ENCODE data around the gene TGFBR1. TPM values are rescaled to one million over a fixed set of nuclear protein-coding genes. Genes with fewer than 3 reads are reported as not detected.
A peak's percentile ranks its signal among the peaks of the same experiment; 100 is the strongest.

The TGFBR1 gene
- total and polyA plus RNA-seq, 7 donors = 5.3 to 25.7 (median 18.3) TPM

DNA sequence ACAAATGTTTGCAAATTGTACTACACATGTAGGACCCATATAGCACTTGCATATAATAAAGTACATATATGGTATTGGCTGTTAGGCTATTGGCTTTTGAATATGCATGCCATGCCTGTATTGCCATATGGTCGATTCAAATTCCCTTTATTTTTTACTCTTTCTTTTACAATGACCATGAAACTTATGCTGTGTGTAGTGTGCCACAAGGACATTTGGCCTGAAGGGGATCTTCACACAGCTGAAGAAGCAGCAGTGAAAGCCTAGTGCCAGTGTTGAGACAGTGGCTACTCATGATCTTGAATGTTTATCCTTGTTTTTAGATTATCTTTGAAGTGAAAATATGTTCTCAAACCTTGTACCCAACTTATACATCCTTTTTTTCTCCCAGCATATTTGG is 20.5 kb downstream of the TGFBR1 start:
- Histone ChIP-seq H3K4me3 (no peak overlapping the region), H3K36me3 (ENCODE audit: insufficient read depth in 1 of 2, low read depth in 1 of 2) (no peaks in the 10 kb centered on the region), H3K4me1 (peaks cover 76% of the 10 kb centered on the region), H3K9me3 (no peaks in the 10 kb centered on the region), H3K27ac (no peak overlapping the region), H3K27me3 (ENCODE audit: insufficient read depth in 3 of 3, low read length in 2 of 3) (no peaks in the 10 kb centered on the region)
- TF ChIP-seq, protein P1, sequence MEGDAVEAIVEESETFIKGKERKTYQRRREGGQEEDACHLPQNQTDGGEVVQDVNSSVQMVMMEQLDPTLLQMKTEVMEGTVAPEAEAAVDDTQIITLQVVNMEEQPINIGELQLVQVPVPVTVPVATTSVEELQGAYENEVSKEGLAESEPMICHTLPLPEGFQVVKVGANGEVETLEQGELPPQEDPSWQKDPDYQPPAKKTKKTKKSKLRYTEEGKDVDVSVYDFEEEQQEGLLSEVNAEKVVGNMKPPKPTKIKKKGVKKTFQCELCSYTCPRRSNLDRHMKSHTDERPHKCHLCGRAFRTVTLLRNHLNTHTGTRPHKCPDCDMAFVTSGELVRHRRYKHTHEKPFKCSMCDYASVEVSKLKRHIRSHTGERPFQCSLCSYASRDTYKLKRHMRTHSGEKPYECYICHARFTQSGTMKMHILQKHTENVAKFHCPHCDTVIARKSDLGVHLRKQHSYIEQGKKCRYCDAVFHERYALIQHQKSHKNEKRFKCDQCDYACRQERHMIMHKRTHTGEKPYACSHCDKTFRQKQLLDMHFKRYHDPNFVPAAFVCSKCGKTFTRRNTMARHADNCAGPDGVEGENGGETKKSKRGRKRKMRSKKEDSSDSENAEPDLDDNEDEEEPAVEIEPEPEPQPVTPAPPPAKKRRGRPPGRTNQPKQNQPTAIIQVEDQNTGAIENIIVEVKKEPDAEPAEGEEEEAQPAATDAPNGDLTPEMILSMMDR (IDR thresholded peaks at IDR 0.05) = no peak
- no peak for ATAC-seq
- 80 to 89% (median 84%) methylated on average over 1 of the region's 1 CpG for WGBS, 3 donors
- DNase-seq = no peak
- intact Hi-C loops (cut with DNase I) = no loop called here

DNA sequence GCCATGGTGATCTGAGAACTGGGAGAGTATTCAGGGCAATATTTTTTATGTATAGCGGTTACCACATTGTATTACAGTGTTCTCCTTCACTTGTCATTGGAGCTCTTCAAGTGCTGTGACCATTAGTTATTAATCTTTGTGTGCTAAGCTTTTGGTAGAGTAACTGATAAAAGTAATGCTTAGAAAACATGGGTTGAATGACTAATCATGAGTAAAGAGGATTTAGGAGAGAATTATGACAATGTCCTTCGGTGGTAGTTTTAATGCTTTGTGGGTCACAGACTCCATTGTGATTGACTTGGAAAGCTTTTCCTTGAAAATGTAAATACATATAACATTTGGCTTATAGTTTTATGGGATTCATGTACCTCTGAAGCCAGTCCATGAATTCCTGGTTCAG is 21.4 kb downstream of the TGFBR1 start:
- Histone ChIP-seq H3K27ac (no peak overlapping the region), H3K9me3 (no peaks in the 10 kb centered on the region), H3K36me3 (ENCODE audit: insufficient read depth in 1 of 2, low read depth in 1 of 2) (no peaks in the 10 kb centered on the region), H3K4me1 (peaks cover 68% of the 10 kb centered on the region), H3K4me3 (no peak overlapping the region), H3K27me3 (ENCODE audit: insufficient read depth in 3 of 3, low read length in 2 of 3) (no peaks in the 10 kb centered on the region)
- WGBS, 3 donors = 93 to 96% (median 95%) methylated on average over 2 of the region's 2 CpGs
- TF ChIP-seq, protein P1 (IDR thresholded peaks at IDR 0.05) = no peak
- DNase-seq (no peak), ATAC-seq (no peak)
- intact Hi-C loops (cut with DNase I) = no loop called here

DNA sequence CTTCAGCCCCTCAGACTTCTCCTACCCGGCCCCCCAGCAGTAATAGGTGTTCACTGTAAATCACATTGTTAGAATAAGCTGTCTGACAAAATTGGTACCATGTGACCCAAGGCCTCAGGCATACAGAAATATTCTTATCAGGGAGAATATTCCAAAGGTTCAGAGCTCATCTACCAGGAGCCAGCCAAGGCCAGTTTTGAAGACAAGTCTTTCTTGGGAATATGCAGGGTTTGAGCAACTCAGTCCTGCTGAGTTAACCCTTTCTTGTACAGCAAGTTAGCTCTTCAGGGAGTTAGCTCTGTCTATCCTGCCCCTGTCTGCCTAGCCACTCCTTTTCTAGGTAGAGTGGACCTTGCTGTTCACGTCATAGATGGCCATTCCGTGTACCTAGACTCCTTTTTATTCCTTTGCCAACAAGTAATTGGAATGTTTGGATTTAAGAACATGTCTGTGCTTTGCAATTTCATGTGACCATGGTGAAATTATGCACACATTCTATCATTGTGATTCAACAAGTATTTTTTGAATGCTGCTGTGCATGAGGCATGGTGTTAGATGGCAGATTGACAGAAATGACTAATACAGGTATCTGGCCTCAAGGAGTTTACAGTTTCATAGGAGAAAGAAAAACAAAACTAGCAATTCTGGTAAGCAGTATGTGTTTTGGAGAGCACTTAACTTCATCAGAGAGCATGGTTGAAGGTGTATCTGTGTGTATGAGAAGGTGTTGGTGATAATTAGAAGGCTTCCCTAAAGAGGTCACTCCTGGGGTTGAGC is 22.6 kb downstream of the TGFBR1 start:
- DNase-seq (no peak), ATAC-seq (peak; percentile 83 to 94 (median 92))
- Histone ChIP-seq H3K36me3 (ENCODE audit: insufficient read depth in 1 of 2, low read depth in 1 of 2) (peaks cover 0 to 4% of the 10 kb centered on the region in 2 donors), H3K9me3 (no peaks in the 10 kb centered on the region), H3K4me3 (no peak overlapping the region), H3K4me1 (peaks cover 55% of the 10 kb centered on the region), H3K27ac (peak overlapping the region; percentile 59), H3K27me3 (ENCODE audit: insufficient read depth in 3 of 3, low read length in 2 of 3) (no peaks in the 10 kb centered on the region)
- intact Hi-C loops (cut with DNase I) = no loop called here
- 75 to 90% (median 87%) methylated on average over 3 of the region's 3 CpGs for WGBS, 3 donors
- TF ChIP-seq, protein P1 (IDR thresholded peaks at IDR 0.05) = no peak

DNA sequence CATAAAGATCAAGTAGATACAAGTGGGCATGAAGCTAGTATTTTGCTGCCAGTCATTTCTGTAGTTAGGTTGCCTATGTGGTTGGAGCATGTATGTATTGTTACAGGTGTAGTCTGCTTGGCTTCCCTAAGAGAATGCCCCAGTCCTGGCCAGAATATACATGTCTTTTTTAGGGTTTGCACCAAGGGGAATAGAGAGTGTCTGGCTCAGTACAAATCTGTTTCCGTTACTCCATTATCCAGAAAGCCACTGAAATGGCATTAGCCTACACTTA is 23.2 kb downstream of the TGFBR1 start:
- TF ChIP-seq, protein P1 (IDR thresholded peaks at IDR 0.05) = no peak
- no peak overlapping the region for H3K4me3 ChIP-seq
- no peaks in the 10 kb centered on the region for H3K9me3 ChIP-seq
- peaks cover 0 to 9% of the 10 kb centered on the region in 2 donors for H3K36me3 ChIP-seq (ENCODE audit: insufficient read depth in 1 of 2, low read depth in 1 of 2)
- DNase-seq = no peak
- 91 to 97% (median 94%) methylated on average over 1 of the region's 1 CpG for whole genome bisulfite sequencing, 3 donors
- peaks cover 51% of the 10 kb centered on the region for H3K4me1 ChIP-seq
- intact Hi-C loops (cut with DNase I) = no loop called here
- peak in 3 of 4 donors; percentile 13 to 47 (median 47) for ATAC-seq
- H3K27me3 ChIP-seq (ENCODE audit: insufficient read depth in 3 of 3, low read length in 2 of 3) = no peaks in the 10 kb centered on the region
- peak overlapping the region; percentile 37 for H3K27ac ChIP-seq

DNA sequence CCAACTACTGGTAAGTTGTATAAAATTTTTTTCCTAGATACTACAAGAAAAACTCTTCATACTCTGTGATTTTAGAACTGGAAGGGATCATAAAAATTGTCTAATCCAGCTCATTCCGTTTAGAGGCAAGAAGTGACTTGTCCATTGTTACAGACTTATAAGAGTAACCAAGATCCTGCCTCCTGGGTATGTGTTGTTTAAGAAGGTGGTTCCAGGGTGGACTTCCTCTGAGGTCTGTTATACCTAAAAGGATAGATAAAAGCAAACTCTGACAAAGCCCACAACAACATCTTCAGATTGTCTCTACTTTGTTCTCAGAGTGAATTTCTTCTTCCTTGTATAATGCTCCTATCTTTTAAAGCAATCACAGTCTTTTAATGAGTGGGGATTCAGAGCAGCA is 24.2 kb downstream of the TGFBR1 start:
- Histone ChIP-seq H3K27ac (no peak overlapping the region), H3K27me3 (ENCODE audit: insufficient read depth in 3 of 3, low read length in 2 of 3) (no peaks in the 10 kb centered on the region), H3K36me3 (ENCODE audit: insufficient read depth in 1 of 2, low read depth in 1 of 2) (peaks cover 0 to 9% of the 10 kb centered on the region in 2 donors), H3K4me1 (peaks cover 51% of the 10 kb centered on the region), H3K4me3 (no peak overlapping the region), H3K9me3 (no peaks in the 10 kb centered on the region)
- TF ChIP-seq, protein P1 (IDR thresholded peaks at IDR 0.05) = no peak
- WGBS, 3 donors = 44 to 66% (median 56%) methylated on average over 1 of the region's 1 CpG
- ATAC-seq = no peak
- intact Hi-C loops (cut with DNase I) = no loop called here
- no peak for DNase-seq
